Fibroblast of villous mesenchyme (primary cell): ENCODE measurements around the gene PACSIN2. TPM values are rescaled to one million over a fixed set of nuclear protein-coding genes. Genes with fewer than 3 reads are reported as not detected.
A peak's percentile ranks its signal among the peaks of the same experiment; 100 is the strongest.

Source experiments
- DNase-seq: peaks from one replicate; pipeline ENCODE4 v3.0.0-alpha.2; 2010; ENCODE audit warnings: low read depth
- H3K4me3 ChIP-seq: 2 replicates; pipeline ENCODE4 v1.5.1; 2011; ENCODE audit warnings: low read depth, mild to moderate bottlenecking, low read length
- total RNA-seq: library from RNA; depleted of rRNA; stranded (reverse); fragments of >200 nt; gene quantifications from 2 replicates; pipeline ENCODE4 v1.2.3, GENCODE V29; 2012
- TF ChIP-seq, protein P1 (sequence below): IDR thresholded peaks from 2 replicates; pipeline ENCODE4 v1.5.1; 2012; ENCODE audit warnings: low read depth, mild to moderate bottlenecking, low read length; ENCODE audit not compliant: insufficient read depth

PACSIN2 gene
- total RNA-seq, 1 donor: 53.1 TPM

DNA sequence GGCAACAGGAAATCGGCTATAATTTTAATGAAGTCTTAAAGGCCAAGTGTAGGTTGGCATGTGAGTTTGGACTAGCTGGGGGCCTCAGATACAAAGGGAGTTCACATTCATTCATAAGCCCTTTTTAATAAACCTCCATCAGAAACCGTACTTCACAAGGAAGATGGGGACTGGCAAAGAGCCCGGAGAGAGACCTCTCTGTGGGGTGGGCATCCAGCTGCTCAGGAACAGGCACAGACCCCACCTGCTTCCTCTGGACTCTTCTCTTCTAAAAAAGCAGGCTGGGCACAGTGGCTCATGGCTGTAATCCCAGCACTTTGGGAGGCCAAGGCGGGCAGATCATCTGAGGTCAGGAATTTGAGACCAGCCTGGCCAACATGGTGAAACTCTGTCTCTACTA lies 154.0 kb downstream of the PACSIN2 start:
- no peak overlapping the region for H3K4me3 ChIP-seq
- DNase-seq: no peak
- TF ChIP-seq, protein P1, sequence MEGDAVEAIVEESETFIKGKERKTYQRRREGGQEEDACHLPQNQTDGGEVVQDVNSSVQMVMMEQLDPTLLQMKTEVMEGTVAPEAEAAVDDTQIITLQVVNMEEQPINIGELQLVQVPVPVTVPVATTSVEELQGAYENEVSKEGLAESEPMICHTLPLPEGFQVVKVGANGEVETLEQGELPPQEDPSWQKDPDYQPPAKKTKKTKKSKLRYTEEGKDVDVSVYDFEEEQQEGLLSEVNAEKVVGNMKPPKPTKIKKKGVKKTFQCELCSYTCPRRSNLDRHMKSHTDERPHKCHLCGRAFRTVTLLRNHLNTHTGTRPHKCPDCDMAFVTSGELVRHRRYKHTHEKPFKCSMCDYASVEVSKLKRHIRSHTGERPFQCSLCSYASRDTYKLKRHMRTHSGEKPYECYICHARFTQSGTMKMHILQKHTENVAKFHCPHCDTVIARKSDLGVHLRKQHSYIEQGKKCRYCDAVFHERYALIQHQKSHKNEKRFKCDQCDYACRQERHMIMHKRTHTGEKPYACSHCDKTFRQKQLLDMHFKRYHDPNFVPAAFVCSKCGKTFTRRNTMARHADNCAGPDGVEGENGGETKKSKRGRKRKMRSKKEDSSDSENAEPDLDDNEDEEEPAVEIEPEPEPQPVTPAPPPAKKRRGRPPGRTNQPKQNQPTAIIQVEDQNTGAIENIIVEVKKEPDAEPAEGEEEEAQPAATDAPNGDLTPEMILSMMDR: no peak

- TF ChIP-seq, protein P1: no peak
- no peak overlapping the region for H3K4me3 ChIP-seq
- no peak for DNase-seq
Observed at GRCh38 chr22:42857845-42858481, 157.0 kb downstream of the PACSIN2 start.

GRCh38 chr22:42856865-42857704 lies 157.9 kb downstream of the PACSIN2 start, which contains the start of gene ARFGAP3:
Gene ARFGAP3, minus strand, starts transcription at chr22:42857273. Its CDS starts 91 bp downstream, at chr22:42857182.
- H3K4me3 ChIP-seq: peak within 1 kb of the TSS; percentile 89
- TF ChIP-seq, protein P1: no peak
- peak; percentile 94 for DNase-seq

GRCh38 chr22:42856179-42856864 lies 158.6 kb downstream of the PACSIN2 start:
- TF ChIP-seq, protein P1: no peak
- peak; percentile 62 for DNase-seq
- peak overlapping the region; percentile 89 for H3K4me3 ChIP-seq

GRCh38 chr22:42855721-42856120 lies 159.2 kb downstream of the PACSIN2 start:
- TF ChIP-seq, protein P1: no peak
- no peak for DNase-seq
- peak overlapping the region; percentile 89 for H3K4me3 ChIP-seq

GRCh38 chr22:42855211-42855610 lies 159.7 kb downstream of the PACSIN2 start:
- peak overlapping the region; percentile 89 for H3K4me3 ChIP-seq
- TF ChIP-seq, protein P1: no peak
- DNase-seq: no peak
